Measurements from ENCODE around the gene DLK1.

Gene DLK1

DNA sequence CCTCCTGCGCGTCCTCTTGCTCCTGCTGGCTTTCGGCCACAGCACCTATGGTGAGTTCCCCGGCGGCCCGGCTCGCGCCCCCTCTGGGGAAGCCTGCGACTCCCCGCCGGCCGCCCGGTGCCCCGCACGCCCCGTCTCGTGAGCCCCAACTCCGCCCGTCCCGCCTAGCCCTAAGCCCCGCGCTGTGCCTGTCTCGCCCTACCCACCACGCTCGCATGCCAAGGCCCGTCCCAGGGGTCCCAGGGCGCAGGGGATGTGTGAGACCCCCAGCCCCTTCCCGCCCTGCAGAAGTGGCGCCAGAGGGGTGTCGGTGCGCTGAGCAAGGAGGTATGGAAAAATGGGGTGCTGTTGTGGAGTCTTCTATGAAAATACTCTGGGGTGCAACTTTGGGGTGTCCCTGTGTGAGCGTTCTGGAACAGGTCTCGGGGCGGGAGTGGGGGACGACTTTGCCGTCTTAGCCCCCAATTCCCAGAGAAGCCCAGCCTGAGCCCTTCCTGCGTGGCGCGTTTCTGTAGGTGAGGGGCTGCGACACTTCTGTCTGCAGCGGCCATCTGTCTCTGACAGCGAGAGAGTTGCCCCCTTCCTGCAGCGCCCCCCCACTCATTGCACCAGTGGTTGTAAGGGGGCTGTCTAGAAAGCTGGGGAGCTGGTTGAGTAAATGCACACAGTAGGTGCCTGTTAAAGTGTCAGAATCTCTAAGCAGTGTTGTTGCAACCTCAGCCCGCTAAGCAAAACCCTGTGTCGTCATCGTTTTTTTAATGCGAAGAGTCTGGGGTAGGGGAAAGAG, 587 bp downstream of the DLK1 start:
- Histone ChIP-seq H3K27me3 (peaks cover 5% of the 10 kb centered on the region), H3K4me3 (ENCODE audit: low read depth, low read length) (peak overlapping the region; percentile 89), H3K4me1 (peaks cover 44% of the 10 kb centered on the region), H3K9me3 (no peaks in the 10 kb centered on the region), H3K36me3 (peaks cover 34% of the 10 kb centered on the region)
- DNase-seq: no peak
- TF ChIP-seq CTCF (IDR thresholded peaks at IDR 0.05; ENCODE audit: low read depth, low read length): no peak

DNA sequence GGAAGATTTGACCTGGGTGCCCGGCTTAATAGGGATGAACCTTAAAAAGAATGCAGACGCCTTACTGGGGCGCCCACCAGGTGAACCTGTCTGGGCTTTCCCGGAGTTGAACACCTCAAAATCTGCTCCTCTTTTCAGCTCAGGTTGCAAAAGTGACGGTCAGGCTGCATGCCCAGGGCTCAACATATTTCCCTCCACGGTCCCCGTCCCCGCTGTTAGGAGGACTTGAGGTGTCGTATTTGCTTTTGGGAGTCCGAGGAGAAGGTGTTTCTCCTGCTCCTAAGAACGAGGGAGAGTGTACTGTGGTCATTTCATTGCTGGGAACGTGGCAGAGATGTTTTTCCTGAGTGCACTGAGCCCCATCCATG, 1.2 kb downstream of the DLK1 start:
- no peak for DNase-seq
- H3K4me3 ChIP-seq (ENCODE audit: low read depth, low read length): peak overlapping the region; percentile 89
- peaks cover 40% of the 10 kb centered on the region for H3K36me3 ChIP-seq
- peaks cover 41% of the 10 kb centered on the region for H3K4me1 ChIP-seq
- no peaks in the 10 kb centered on the region for H3K9me3 ChIP-seq
- peaks cover 5% of the 10 kb centered on the region for H3K27me3 ChIP-seq
- TF ChIP-seq CTCF (IDR thresholded peaks at IDR 0.05; ENCODE audit: low read depth, low read length): no peak

DNA sequence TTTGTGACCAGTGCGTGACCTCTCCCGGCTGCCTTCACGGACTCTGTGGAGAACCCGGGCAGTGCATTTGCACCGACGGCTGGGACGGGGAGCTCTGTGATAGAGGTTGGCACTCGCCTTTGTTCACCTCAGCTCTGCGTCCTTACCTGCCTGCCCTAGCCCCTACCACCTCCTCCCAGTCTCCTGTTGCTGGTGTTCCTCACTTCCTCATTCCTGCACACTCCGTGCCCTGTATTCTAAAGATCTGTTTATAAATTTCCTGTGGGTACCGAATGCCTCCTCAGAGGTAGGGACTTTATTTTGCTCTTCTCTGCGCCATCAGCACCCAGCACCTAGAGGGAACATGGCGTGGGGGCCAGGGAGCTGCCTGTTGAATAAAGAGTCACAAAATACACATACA, 2.3 kb downstream of the DLK1 start:
- Histone ChIP-seq H3K4me1 (peaks cover 32% of the 10 kb centered on the region), H3K9me3 (no peaks in the 10 kb centered on the region), H3K36me3 (peaks cover 48% of the 10 kb centered on the region), H3K27me3 (peaks cover 5% of the 10 kb centered on the region), H3K4me3 (ENCODE audit: low read depth, low read length) (peak overlapping the region; percentile 89)
- no peak for DNase-seq
- TF ChIP-seq CTCF (IDR thresholded peaks at IDR 0.05; ENCODE audit: low read depth, low read length): no peak

DNA sequence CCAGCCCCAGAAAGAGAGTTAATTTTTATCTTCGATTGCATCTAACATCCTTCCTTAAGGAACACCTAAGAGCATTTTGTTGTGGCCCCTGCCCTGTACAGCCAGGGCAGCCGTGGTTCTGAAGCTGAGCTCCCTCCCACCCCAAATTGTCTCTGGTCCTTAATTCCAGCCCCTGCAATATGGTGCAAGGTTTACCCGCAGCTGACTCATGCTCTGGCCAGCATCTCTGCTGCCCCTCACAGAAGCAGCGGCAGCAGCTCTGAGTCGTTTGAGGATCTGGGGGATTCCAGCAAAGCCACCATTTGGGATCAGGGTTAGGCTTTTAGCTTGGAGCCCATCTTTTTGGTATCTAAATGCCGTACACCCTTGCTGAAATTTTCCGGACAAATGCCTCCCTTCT, 3.3 kb downstream of the DLK1 start:
- peaks cover 27% of the 10 kb centered on the region for H3K4me1 ChIP-seq
- H3K4me3 ChIP-seq (ENCODE audit: low read depth, low read length): peak overlapping the region; percentile 89
- TF ChIP-seq CTCF (IDR thresholded peaks at IDR 0.05; ENCODE audit: low read depth, low read length): no peak
- H3K27me3 ChIP-seq: peaks cover 5% of the 10 kb centered on the region
- no peaks in the 10 kb centered on the region for H3K9me3 ChIP-seq
- no peak for DNase-seq
- H3K36me3 ChIP-seq: peaks cover 57% of the 10 kb centered on the region

- Histone ChIP-seq H3K27me3 (peaks cover 5% of the 10 kb centered on the region), H3K4me3 (ENCODE audit: low read depth, low read length) (peak overlapping the region; percentile 89), H3K36me3 (peaks cover 63% of the 10 kb centered on the region), H3K9me3 (no peaks in the 10 kb centered on the region), H3K4me1 (peaks cover 25% of the 10 kb centered on the region)
- no peak for DNase-seq
- TF ChIP-seq CTCF (IDR thresholded peaks at IDR 0.05; ENCODE audit: low read depth, low read length): no peak
Observed at GRCh38 chr14:100730581-100730980, 3.9 kb downstream of the DLK1 start.

- H3K4me1 ChIP-seq: peaks cover 26% of the 10 kb centered on the region
- peak overlapping the region; percentile 15; the same call in 1 of the 2 replicates for H3K4me3 ChIP-seq (ENCODE audit: low read depth, low read length)
- peaks cover 64% of the 10 kb centered on the region for H3K36me3 ChIP-seq
- no peak for DNase-seq
- H3K9me3 ChIP-seq: no peaks in the 10 kb centered on the region
- peaks cover 5% of the 10 kb centered on the region for H3K27me3 ChIP-seq
- TF ChIP-seq CTCF (IDR thresholded peaks at IDR 0.05; ENCODE audit: low read depth, low read length): no peak
Observed at GRCh38 chr14:100731011-100731670, 4.4 kb downstream of the DLK1 start.

Data from BE2C (cell line).